ENCODE data around the gene XYLT1. TPM values are rescaled to one million over a fixed set of nuclear protein-coding genes. Genes with fewer than 3 reads are reported as not detected.

The XYLT1 gene
- total RNA-seq, 1 experiment from 2014 or later: 13.0 TPM

GRCh38 chr16:17289674-17290635 is 180.8 kb downstream of the XYLT1 start:
- Histone ChIP-seq H3K27me3 (replicated peaks) (no peaks in the 10 kb centered on the region), H3K36me3 (no peaks in the 10 kb centered on the region), H3K9me3 (replicated peaks) (no peaks in the 10 kb centered on the region), H3K4me1 (replicated peaks) (no peaks in the 10 kb centered on the region), H3K27ac (no peak overlapping the region), H3K4me3 (no peak overlapping the region)
- DNase-seq (ENCODE audit: low read depth in 1 of 2, low spot score in 2 of 2): no peak

GRCh38 chr16:17289050-17289449 is 181.7 kb downstream of the XYLT1 start:
- Histone ChIP-seq H3K4me3 (no peak overlapping the region), H3K36me3 (no peaks in the 10 kb centered on the region), H3K27me3 (replicated peaks) (no peaks in the 10 kb centered on the region), H3K4me1 (replicated peaks) (no peaks in the 10 kb centered on the region), H3K27ac (no peak overlapping the region), H3K9me3 (replicated peaks) (no peaks in the 10 kb centered on the region)
- DNase-seq (ENCODE audit: low read depth in 1 of 2, low spot score in 2 of 2): no peak

- no peaks in the 10 kb centered on the region for H3K27me3 ChIP-seq (replicated peaks)
- no peaks in the 10 kb centered on the region for H3K4me1 ChIP-seq (replicated peaks)
- no peak overlapping the region for H3K27ac ChIP-seq
- H3K9me3 ChIP-seq (replicated peaks): no peaks in the 10 kb centered on the region
- DNase-seq (ENCODE audit: low read depth in 1 of 2, low spot score in 2 of 2): no peak
- no peak overlapping the region for H3K4me3 ChIP-seq
- H3K36me3 ChIP-seq: no peaks in the 10 kb centered on the region
Observed at GRCh38 chr16:17287166-17287800, 183.5 kb downstream of the XYLT1 start.

GRCh38 chr16:17286443-17286842 is 184.3 kb downstream of the XYLT1 start:
- Histone ChIP-seq H3K9me3 (replicated peaks) (no peaks in the 10 kb centered on the region), H3K27ac (no peak overlapping the region), H3K36me3 (no peaks in the 10 kb centered on the region), H3K4me1 (replicated peaks) (no peaks in the 10 kb centered on the region), H3K27me3 (replicated peaks) (no peaks in the 10 kb centered on the region), H3K4me3 (no peak overlapping the region)
- DNase-seq (ENCODE audit: low read depth in 1 of 2, low spot score in 2 of 2): no peak

- no peaks in the 10 kb centered on the region for H3K4me1 ChIP-seq (replicated peaks)
- no peak overlapping the region for H3K4me3 ChIP-seq
- H3K9me3 ChIP-seq (replicated peaks): no peaks in the 10 kb centered on the region
- no peaks in the 10 kb centered on the region for H3K36me3 ChIP-seq
- DNase-seq (ENCODE audit: low read depth in 1 of 2, low spot score in 2 of 2): no peak
- H3K27me3 ChIP-seq (replicated peaks): no peaks in the 10 kb centered on the region
- no peak overlapping the region for H3K27ac ChIP-seq
Observed at GRCh38 chr16:17283016-17283415, 187.7 kb downstream of the XYLT1 start.

- Histone ChIP-seq H3K4me1 (replicated peaks) (no peaks in the 10 kb centered on the region), H3K27me3 (replicated peaks) (no peaks in the 10 kb centered on the region), H3K36me3 (no peaks in the 10 kb centered on the region), H3K4me3 (no peak overlapping the region), H3K9me3 (replicated peaks) (no peaks in the 10 kb centered on the region), H3K27ac (no peak overlapping the region)
- DNase-seq (ENCODE audit: low read depth in 1 of 2, low spot score in 2 of 2): no peak
Observed at GRCh38 chr16:17282247-17282646, 188.5 kb downstream of the XYLT1 start.

GRCh38 chr16:17281052-17281451 is 189.7 kb downstream of the XYLT1 start:
- DNase-seq (ENCODE audit: low read depth in 1 of 2, low spot score in 2 of 2): no peak
- Histone ChIP-seq H3K9me3 (replicated peaks) (no peaks in the 10 kb centered on the region), H3K27me3 (replicated peaks) (no peaks in the 10 kb centered on the region), H3K4me1 (replicated peaks) (peaks cover 2% of the 10 kb centered on the region; the same call in 1 of the 2 replicates), H3K36me3 (no peaks in the 10 kb centered on the region), H3K27ac (no peak overlapping the region), H3K4me3 (no peak overlapping the region)

GRCh38 chr16:17278988-17279387 is 191.8 kb downstream of the XYLT1 start:
- H3K4me1 ChIP-seq (replicated peaks): peaks cover 18% of the 10 kb centered on the region
- no peak for DNase-seq (ENCODE audit: low read depth in 1 of 2, low spot score in 2 of 2)
- no peaks in the 10 kb centered on the region for H3K9me3 ChIP-seq (replicated peaks)
- no peaks in the 10 kb centered on the region for H3K27me3 ChIP-seq (replicated peaks)
- H3K4me3 ChIP-seq: no peak overlapping the region
- H3K36me3 ChIP-seq: no peaks in the 10 kb centered on the region
- no peak overlapping the region for H3K27ac ChIP-seq

- Histone ChIP-seq H3K36me3 (no peaks in the 10 kb centered on the region), H3K4me1 (replicated peaks) (peaks cover 26% of the 10 kb centered on the region), H3K9me3 (replicated peaks) (no peaks in the 10 kb centered on the region), H3K4me3 (no peak overlapping the region), H3K27me3 (replicated peaks) (no peaks in the 10 kb centered on the region), H3K27ac (no peak overlapping the region)
- no peak for DNase-seq (ENCODE audit: low read depth in 1 of 2, low spot score in 2 of 2)
Observed at GRCh38 chr16:17277981-17278381, 192.8 kb downstream of the XYLT1 start.

- Histone ChIP-seq H3K27me3 (replicated peaks) (no peaks in the 10 kb centered on the region), H3K27ac (no peak overlapping the region), H3K4me3 (no peak overlapping the region), H3K4me1 (replicated peaks) (peaks cover 39% of the 10 kb centered on the region), H3K36me3 (no peaks in the 10 kb centered on the region), H3K9me3 (replicated peaks) (no peaks in the 10 kb centered on the region)
- no peak for DNase-seq (ENCODE audit: low read depth in 1 of 2, low spot score in 2 of 2)
Observed at GRCh38 chr16:17276610-17277009, 194.2 kb downstream of the XYLT1 start.

GRCh38 chr16:17276010-17276530 is 194.7 kb downstream of the XYLT1 start:
- no peaks in the 10 kb centered on the region for H3K27me3 ChIP-seq (replicated peaks)
- no peak for DNase-seq (ENCODE audit: low read depth in 1 of 2, low spot score in 2 of 2)
- peaks cover 44% of the 10 kb centered on the region for H3K4me1 ChIP-seq (replicated peaks)

GRCh38 chr16:17275076-17276009 is 195.4 kb downstream of the XYLT1 start:
- no peaks in the 10 kb centered on the region for H3K9me3 ChIP-seq (replicated peaks)
- H3K4me3 ChIP-seq: no peak overlapping the region
- H3K36me3 ChIP-seq: no peaks in the 10 kb centered on the region
- peak in 1 of 2 experiments; percentile 12 for DNase-seq (ENCODE audit: low read depth in 1 of 2, low spot score in 2 of 2)
- H3K4me1 ChIP-seq (replicated peaks): peaks cover 51% of the 10 kb centered on the region
- H3K27me3 ChIP-seq (replicated peaks): no peaks in the 10 kb centered on the region
- no peak overlapping the region for H3K27ac ChIP-seq

More at GRCh38 chr16:17276010-17276530, 194.7 kb downstream of the XYLT1 start:
- no peaks in the 10 kb centered on the region for H3K9me3 ChIP-seq (replicated peaks)
- no peak overlapping the region for H3K4me3 ChIP-seq
- H3K27ac ChIP-seq: no peak overlapping the region
- no peaks in the 10 kb centered on the region for H3K36me3 ChIP-seq

- Histone ChIP-seq H3K4me3 (no peak overlapping the region), H3K27me3 (replicated peaks) (no peaks in the 10 kb centered on the region), H3K27ac (peak overlapping the region; percentile 70), H3K4me1 (replicated peaks) (peaks cover 57% of the 10 kb centered on the region), H3K9me3 (replicated peaks) (no peaks in the 10 kb centered on the region), H3K36me3 (no peaks in the 10 kb centered on the region)
- DNase-seq (ENCODE audit: low read depth in 1 of 2, low spot score in 2 of 2): peak; percentile 75 to 81
Observed at GRCh38 chr16:17273142-17273561, 197.6 kb downstream of the XYLT1 start.
